ENCODE measurements around the gene EPHA7.

DNA sequence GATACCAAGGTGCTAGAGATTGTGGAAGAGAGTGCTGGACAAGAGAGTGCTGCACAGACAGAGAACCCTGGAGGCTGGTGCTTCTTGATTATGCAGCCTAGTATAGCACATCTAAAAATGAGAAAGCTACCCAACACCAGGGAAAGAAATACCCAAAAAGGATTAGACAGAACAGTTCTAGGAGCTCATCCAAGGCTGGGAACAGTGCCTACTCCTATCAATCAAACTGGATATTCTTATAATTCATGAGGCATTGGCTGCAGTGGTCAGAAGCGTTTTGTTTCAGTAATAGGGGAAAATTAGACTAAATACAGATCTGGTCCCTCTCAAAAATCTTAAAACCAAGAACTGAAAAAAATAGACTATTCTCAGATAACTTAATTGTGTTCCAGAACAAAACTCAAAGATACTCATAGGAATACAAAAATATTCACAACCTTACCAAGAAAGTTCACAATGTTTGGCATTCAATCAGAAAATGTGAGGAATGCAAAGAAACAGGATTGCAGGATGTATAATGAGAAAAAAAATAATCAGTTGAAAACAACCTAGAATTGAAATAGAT lies 222.9 kb downstream of the EPHA7 start:
- TF ChIP-seq, protein P1, sequence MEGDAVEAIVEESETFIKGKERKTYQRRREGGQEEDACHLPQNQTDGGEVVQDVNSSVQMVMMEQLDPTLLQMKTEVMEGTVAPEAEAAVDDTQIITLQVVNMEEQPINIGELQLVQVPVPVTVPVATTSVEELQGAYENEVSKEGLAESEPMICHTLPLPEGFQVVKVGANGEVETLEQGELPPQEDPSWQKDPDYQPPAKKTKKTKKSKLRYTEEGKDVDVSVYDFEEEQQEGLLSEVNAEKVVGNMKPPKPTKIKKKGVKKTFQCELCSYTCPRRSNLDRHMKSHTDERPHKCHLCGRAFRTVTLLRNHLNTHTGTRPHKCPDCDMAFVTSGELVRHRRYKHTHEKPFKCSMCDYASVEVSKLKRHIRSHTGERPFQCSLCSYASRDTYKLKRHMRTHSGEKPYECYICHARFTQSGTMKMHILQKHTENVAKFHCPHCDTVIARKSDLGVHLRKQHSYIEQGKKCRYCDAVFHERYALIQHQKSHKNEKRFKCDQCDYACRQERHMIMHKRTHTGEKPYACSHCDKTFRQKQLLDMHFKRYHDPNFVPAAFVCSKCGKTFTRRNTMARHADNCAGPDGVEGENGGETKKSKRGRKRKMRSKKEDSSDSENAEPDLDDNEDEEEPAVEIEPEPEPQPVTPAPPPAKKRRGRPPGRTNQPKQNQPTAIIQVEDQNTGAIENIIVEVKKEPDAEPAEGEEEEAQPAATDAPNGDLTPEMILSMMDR (conservative IDR thresholded peaks at IDR 0.05 in 1 of 2, IDR thresholded peaks at IDR 0.05 in 1 of 2; ENCODE audit: low read depth in 1 of 2, low read length in 2 of 2): no peak
- no peak for TF ChIP-seq EZH2 (IDR thresholded peaks at IDR 0.05; ENCODE audit: low read length, missing control alignments)
